Esophagus squamous epithelium (tissue), 5 donors: ENCODE data around the gene WDR76. TPM values are rescaled to one million over a fixed set of nuclear protein-coding genes. Genes with fewer than 3 reads are reported as not detected.

Source experiments
- DNase-seq: peaks from one replicate; lab custom pipeline; 2025; lab: John Stamatoyannopoulos, UW
- H3K27ac ChIP-seq, 4 donors: fragments of 200-600 bp; sonication (generic); one replicate each; pipeline ENCODE4 v1.5.1; 2016 to 2019; ENCODE audit warnings: mild to moderate bottlenecking in 1 of 4
- H3K27me3 ChIP-seq, 4 donors: fragments of 200-600 bp; sonication (generic); 1 replicate in 3 of 4; 2 replicates in 1 of 4; pipeline versions ENCODE4 v1.5.1 to v1.6.0; 2017 to 2021; ENCODE audit warnings: antibody characterized with exemption in 1 of 4
- H3K36me3 ChIP-seq, 3 donors: fragments of 200-600 bp; sonication (generic); one replicate each; pipeline ENCODE4 v1.5.1; 2016 to 2019
- H3K4me1 ChIP-seq, 3 donors: fragments of 200-600 bp; sonication (generic); one replicate each; pipeline ENCODE4 v1.5.1; 2017 to 2019
- H3K4me3 ChIP-seq, 4 donors: fragments of 200-600 bp; sonication (generic); 1 replicate in 3 of 4; 2 replicates in 1 of 4; pipeline ENCODE4 v1.5.1; 2016 to 2019; ENCODE audit warnings: mild to moderate bottlenecking in 2 of 4, moderate library complexity in 1 of 4
- H3K9me3 ChIP-seq, 3 donors: fragments of 200-600 bp; sonication (generic); one replicate each; pipeline ENCODE4 v1.5.1; 2016 to 2019
- POLR2A ChIP-seq, 4 donors: fragments of 450-650 bp; IDR thresholded peaks; one replicate each; pipeline ENCODE4 v1.6.1; 2017; ENCODE audit warnings: antibody characterized with exemption in 4 of 4, mild to moderate bottlenecking in 4 of 4, moderate library complexity in 3 of 4
- WGBS, 2 donors: methylation state at CpG; one replicate each; pipeline ENCODE4 v1.1.5; 2018; 5-methylcytosine and 5-hydroxymethylcytosine counted together
- intact Hi-C: fragments of 100-400 bp; cut with DNase I; formaldehyde crosslinking; loops from one replicate; pipeline ENCODE4 v1.15.0; 2022
- total RNA-seq, 4 donors: library from RNA; depleted of rRNA; stranded (reverse); fragments of >200 nt; gene quantifications; one replicate each; pipeline ENCODE4 v1.1.0, GENCODE V29; 2016
- TF ChIP-seq, protein P1 (sequence below), 6 experiments: fragments of 450-650 bp in 4 of 6; fragments of 200-600 bp in 2 of 6; sonication (generic) in 2 of 6; IDR thresholded peaks; one replicate each; pipeline ENCODE4 v1.5.1; 2016 to 2019; ENCODE audit warnings: antibody characterized with exemption in 6 of 6, mild to moderate bottlenecking in 4 of 6, moderate library complexity in 4 of 6
- donor health status: DM: yes; HTN: yes; CAD: no.

WDR76 gene
- total RNA-seq, 4 donors from 2014 or later, result 4.6 to 15.8 (median 10.3) TPM

DNA sequence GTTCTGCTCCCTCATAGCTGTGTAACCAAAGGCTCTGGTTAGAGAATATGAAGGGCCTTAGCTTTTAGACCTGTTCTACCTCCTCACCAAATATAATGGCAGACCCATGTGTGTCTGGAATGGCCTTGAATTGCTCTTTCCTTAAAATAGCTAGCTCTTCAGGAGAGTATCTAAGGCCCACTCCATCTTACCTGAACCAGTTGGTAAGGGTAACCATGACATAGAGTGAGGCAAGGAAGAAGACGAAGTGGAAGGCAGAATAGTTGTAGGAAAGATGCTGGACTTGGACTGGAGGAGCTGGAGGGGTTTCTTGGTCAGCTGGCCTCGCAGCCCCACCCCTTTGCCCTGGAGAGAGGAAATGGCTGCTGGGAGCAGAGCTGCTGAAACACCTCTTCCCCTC is 31.6 kb upstream of the WDR76 start:
- Histone ChIP-seq H3K4me1 (peaks cover 37 to 79% (median 40%) of the 10 kb centered on the region in 3 donors), H3K27me3 (no peaks in the 10 kb centered on the region), H3K36me3 (peaks cover 32 to 64% (median 33%) of the 10 kb centered on the region in 3 donors), H3K4me3 (no peak overlapping the region), H3K27ac (peak overlapping the region in 3 of 4 donors; percentile 21 to 98 (median 96)), H3K9me3 (no peaks in the 10 kb centered on the region)
- DNase-seq, result no peak
- WGBS, 2 donors, result 84 to 100% methylated on average over 2 of the region's 2 CpGs
- intact Hi-C loops, result no loop called here
- no peak for TF ChIP-seq POLR2A (IDR thresholded peaks at IDR 0.05)
- TF ChIP-seq, protein P1, sequence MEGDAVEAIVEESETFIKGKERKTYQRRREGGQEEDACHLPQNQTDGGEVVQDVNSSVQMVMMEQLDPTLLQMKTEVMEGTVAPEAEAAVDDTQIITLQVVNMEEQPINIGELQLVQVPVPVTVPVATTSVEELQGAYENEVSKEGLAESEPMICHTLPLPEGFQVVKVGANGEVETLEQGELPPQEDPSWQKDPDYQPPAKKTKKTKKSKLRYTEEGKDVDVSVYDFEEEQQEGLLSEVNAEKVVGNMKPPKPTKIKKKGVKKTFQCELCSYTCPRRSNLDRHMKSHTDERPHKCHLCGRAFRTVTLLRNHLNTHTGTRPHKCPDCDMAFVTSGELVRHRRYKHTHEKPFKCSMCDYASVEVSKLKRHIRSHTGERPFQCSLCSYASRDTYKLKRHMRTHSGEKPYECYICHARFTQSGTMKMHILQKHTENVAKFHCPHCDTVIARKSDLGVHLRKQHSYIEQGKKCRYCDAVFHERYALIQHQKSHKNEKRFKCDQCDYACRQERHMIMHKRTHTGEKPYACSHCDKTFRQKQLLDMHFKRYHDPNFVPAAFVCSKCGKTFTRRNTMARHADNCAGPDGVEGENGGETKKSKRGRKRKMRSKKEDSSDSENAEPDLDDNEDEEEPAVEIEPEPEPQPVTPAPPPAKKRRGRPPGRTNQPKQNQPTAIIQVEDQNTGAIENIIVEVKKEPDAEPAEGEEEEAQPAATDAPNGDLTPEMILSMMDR (IDR thresholded peaks at IDR 0.05), result no peak

DNA sequence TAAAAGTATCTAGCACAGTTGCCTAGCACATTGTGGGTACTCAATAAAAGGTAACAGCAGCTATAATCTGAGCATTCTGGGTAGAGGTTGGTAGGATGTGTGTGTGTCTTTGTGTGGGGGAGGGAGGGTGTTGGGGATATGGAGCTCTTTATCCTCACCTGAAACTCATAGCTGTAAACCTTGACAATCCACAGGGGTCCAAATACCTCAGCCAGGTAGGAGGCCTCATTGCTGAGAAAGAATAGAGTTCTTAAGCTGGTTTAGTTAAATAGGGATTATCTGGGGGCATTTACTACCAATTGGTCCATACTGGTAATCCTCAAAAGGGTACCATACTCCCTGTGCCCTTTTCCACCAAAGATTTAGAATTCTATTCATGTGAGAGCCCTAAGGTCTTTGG is 30.8 kb upstream of the WDR76 start:
- Histone ChIP-seq H3K9me3 (no peaks in the 10 kb centered on the region), H3K4me3 (no peak overlapping the region), H3K4me1 (peaks cover 37 to 84% (median 40%) of the 10 kb centered on the region in 3 donors), H3K36me3 (peaks cover 32 to 64% (median 33%) of the 10 kb centered on the region in 3 donors), H3K27me3 (no peaks in the 10 kb centered on the region), H3K27ac (no peak overlapping the region)
- intact Hi-C loops, result no loop called here
- no peak for TF ChIP-seq POLR2A (IDR thresholded peaks at IDR 0.05)
- no peak for DNase-seq

DNA sequence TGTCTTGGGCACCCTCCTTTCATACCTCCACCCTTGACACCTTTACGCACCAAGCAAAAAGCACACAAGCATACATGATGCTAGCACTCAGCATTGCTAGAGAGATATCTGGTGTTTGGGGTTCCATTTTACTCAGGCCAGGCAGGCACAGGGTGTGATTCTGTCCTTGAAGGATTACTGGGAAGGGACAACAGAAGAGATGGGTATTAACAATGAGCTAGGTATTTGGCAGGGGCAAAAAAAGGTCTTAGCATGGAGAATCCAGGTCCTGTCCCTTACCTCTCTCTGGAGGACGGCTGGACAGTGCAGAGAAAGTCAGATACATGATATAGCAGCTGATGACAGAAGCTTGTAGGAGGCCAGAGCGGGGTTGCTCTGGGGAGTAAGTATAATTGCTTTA is 30.2 kb upstream of the WDR76 start:
- intact Hi-C loops, result no loop called here
- peaks cover 32 to 64% (median 33%) of the 10 kb centered on the region in 3 donors for H3K36me3 ChIP-seq
- TF ChIP-seq, protein P1 (IDR thresholded peaks at IDR 0.05), result no peak
- no peak for TF ChIP-seq POLR2A (IDR thresholded peaks at IDR 0.05)
- no peak for DNase-seq
- peaks cover 42 to 85% (median 43%) of the 10 kb centered on the region in 3 donors for H3K4me1 ChIP-seq
- peak overlapping the region in 1 of 4 donors; percentile 93 for H3K27ac ChIP-seq
- no peaks in the 10 kb centered on the region for H3K9me3 ChIP-seq
- WGBS, 2 donors, result 82 to 90% methylated on average over 3 of the region's 3 CpGs
- no peak overlapping the region for H3K4me3 ChIP-seq
- H3K27me3 ChIP-seq, result no peaks in the 10 kb centered on the region

DNA sequence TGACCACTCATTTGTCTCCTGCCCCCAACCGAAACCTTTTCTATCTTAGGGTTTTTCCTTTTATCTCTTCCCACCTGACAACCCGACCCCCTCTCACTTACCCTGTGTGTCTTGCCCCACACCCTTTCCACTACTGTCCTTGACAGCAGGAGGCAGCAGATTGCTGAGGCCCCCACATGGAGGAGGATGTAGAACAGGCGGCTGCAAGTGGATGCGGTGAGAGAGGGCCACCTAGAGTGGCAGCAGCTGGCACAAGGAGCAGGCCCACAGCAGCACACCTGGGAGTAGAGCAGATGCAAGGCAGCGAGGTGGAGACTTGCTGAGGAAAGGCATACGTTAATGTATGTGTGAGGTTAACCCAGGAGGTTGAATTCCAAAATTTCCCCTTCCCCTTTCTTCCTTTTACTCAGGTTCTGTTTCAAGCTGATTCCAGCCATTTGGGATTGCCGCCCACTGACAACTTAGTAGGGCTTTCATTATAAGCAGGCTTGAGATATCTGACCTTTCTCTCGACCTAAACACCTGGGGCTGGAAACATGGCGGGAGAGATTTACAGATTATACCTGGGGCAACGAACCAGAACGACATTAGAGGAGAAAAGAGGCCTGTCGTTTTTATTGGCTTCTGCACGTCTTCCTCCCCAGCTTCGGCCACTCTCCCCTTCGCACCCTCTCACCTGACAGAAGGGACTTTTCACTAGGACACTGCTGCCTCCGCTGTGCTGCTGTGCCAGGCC is 27.4 kb upstream of the WDR76 start:
- intact Hi-C loops, result no loop called here
- no peak for TF ChIP-seq POLR2A (IDR thresholded peaks at IDR 0.05)
- TF ChIP-seq, protein P1 (IDR thresholded peaks at IDR 0.05), result no peak
- Histone ChIP-seq H3K9me3 (no peaks in the 10 kb centered on the region), H3K4me1 (peaks cover 30 to 74% (median 33%) of the 10 kb centered on the region in 3 donors), H3K27me3 (no peaks in the 10 kb centered on the region), H3K4me3 (no peak overlapping the region), H3K36me3 (peaks cover 23 to 79% (median 24%) of the 10 kb centered on the region in 3 donors), H3K27ac (peak overlapping the region; percentile 89 to 94 (median 94))
- 81 to 86% methylated on average over 13 to 15 of the region's 16 CpGs for WGBS, 2 donors
- DNase-seq, result no peak

DNA sequence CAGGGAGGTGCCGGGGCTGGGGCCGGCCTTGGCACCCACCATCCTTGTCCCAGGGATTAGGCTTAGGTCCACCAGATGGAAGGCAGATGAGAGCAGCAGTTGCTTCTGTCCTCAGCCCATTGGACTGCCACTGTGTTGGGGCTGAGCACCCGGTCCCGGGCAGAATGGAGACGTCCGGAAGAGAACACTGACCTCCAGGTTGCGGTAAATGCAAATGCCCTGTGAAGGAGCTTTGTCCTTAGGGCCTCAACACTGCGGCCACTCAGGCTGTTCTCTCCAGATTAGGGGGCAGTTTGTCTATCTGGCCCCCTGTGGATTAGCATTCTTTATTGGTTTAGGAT is 26.9 kb upstream of the WDR76 start, which contains the start of gene SERINC4:
SERINC4 (minus strand) TSS at position 276 of the 341 bp plus-strand sequence; CDS start at position 42, 234 bp downstream.
- peaks cover 25 to 68% (median 30%) of the 10 kb centered on the region in 3 donors for H3K4me1 ChIP-seq
- WGBS, 2 donors, result 83 to 95% methylated on average over 6 of the region's 8 CpGs
- H3K27me3 ChIP-seq, result no peaks in the 10 kb centered on the region
- DNase-seq, result no peak
- peaks cover 17 to 79% (median 18%) of the 10 kb centered on the region in 3 donors for H3K36me3 ChIP-seq
- peak within 1 kb of the TSS; percentile 89 to 94 (median 94) for H3K27ac ChIP-seq
- H3K4me3 ChIP-seq, result peak within 1 kb of the TSS; percentile 79 to 86 (median 82)
- TF ChIP-seq, protein P1 (IDR thresholded peaks at IDR 0.05), result no peak
- TF ChIP-seq POLR2A (IDR thresholded peaks at IDR 0.05), result no peak
- no peaks in the 10 kb centered on the region for H3K9me3 ChIP-seq
- intact Hi-C loops, result no loop called here
